ENCODE measurements around the gene CEP104. TPM values are rescaled to one million over a fixed set of nuclear protein-coding genes. Genes with fewer than 3 reads are reported as not detected.

The CEP104 gene
- total and polyA plus RNA-seq, 2 experiments from 2014 or later = 20.5 to 32.2 TPM

DNA sequence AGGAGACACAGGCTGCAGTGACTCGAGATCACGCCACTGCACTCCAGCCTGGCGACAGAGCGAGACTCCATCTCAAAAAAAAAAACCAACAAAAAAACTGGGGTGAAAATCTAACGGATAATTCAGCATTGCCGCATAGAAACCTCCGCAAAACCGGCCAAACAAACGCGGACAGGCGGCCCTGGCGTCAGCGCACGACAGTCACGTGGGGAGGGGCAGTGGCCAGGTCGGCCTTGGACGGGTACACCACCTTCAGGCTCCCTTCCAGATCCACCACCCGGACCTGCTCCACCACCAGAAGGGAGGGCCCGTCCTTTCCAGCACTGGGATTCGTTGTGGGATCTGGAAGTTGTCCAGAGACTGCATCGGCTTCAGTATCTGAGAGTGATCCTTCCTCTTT lies 76.1 kb downstream of the CEP104 start (continued):
- TF ChIP-seq, protein P1, sequence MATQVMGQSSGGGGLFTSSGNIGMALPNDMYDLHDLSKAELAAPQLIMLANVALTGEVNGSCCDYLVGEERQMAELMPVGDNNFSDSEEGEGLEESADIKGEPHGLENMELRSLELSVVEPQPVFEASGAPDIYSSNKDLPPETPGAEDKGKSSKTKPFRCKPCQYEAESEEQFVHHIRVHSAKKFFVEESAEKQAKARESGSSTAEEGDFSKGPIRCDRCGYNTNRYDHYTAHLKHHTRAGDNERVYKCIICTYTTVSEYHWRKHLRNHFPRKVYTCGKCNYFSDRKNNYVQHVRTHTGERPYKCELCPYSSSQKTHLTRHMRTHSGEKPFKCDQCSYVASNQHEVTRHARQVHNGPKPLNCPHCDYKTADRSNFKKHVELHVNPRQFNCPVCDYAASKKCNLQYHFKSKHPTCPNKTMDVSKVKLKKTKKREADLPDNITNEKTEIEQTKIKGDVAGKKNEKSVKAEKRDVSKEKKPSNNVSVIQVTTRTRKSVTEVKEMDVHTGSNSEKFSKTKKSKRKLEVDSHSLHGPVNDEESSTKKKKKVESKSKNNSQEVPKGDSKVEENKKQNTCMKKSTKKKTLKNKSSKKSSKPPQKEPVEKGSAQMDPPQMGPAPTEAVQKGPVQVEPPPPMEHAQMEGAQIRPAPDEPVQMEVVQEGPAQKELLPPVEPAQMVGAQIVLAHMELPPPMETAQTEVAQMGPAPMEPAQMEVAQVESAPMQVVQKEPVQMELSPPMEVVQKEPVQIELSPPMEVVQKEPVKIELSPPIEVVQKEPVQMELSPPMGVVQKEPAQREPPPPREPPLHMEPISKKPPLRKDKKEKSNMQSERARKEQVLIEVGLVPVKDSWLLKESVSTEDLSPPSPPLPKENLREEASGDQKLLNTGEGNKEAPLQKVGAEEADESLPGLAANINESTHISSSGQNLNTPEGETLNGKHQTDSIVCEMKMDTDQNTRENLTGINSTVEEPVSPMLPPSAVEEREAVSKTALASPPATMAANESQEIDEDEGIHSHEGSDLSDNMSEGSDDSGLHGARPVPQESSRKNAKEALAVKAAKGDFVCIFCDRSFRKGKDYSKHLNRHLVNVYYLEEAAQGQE (IDR thresholded peaks at IDR 0.05; ENCODE audit: unreplicated experiment) = no peak
- TF ChIP-seq POLR2AphosphoS5 (IDR thresholded peaks at IDR 0.05; ENCODE audit: low read depth) = no peak
- TF ChIP-seq ZNF331 (CRISPR knock-in tag; IDR thresholded peaks at IDR 0.05; ENCODE audit: low read depth) = no peak
- no peak for TF ChIP-seq STAT1 (IDR thresholded peaks at IDR 0.05; ENCODE audit: unreplicated experiment)
- no peak for TF ChIP-seq EZH2phosphoT487 (IDR thresholded peaks at IDR 0.05; ENCODE audit: unreplicated experiment)
- TF ChIP-seq NANOG (IDR thresholded peaks at IDR 0.05; ENCODE audit: borderline replicate concordance) = no peak
- TF ChIP-seq, protein P2, sequence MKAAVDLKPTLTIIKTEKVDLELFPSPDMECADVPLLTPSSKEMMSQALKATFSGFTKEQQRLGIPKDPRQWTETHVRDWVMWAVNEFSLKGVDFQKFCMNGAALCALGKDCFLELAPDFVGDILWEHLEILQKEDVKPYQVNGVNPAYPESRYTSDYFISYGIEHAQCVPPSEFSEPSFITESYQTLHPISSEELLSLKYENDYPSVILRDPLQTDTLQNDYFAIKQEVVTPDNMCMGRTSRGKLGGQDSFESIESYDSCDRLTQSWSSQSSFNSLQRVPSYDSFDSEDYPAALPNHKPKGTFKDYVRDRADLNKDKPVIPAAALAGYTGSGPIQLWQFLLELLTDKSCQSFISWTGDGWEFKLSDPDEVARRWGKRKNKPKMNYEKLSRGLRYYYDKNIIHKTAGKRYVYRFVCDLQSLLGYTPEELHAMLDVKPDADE (IDR thresholded peaks at IDR 0.05) = no peak
- no peak for TF ChIP-seq JUNB (IDR thresholded peaks at IDR 0.05; ENCODE audit: unreplicated experiment)
- TF ChIP-seq CTCF (conservative IDR thresholded peaks at IDR 0.05; ENCODE audit: low read depth in 2 of 2) = no peak
- TF ChIP-seq ZNF114 (CRISPR knock-in tag; IDR thresholded peaks at IDR 0.05) = no peak

DNA sequence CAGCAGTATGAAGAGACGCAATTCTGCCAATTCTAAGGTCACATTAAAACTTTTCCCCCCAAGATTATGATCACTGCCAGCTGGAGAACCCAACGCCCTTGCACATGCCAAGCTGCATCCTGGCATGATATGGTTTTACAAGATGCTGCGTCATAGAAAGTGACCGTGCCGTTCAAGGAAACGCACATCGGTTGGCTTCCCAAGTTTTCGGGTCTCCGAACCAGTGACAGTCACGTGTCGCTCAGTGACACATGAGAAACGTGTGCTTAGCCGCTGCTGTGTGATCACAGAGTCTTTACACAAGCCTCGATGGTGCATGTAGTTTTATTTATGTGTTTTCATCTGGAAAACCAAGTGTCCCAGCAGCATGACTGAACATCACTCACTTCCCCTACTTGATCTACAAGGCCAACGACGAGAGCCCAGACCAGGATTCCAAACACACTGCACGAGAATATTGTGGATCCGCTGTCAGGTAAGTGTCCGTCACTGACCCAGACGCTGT lies 77.0 kb downstream of the CEP104 start:
- ATAC-seq (no peak), DNase-seq (ENCODE audit: low spot score) (no peak)
- Mint-ChIP-seq H3K27ac (no peak overlapping the region), H3K36me3 (ENCODE audit: low read depth) (peaks cover 57% of the 10 kb centered on the region), H3K9me3 (no peaks in the 10 kb centered on the region; the same call in 2 of the 3 replicates), H3K4me3 (no peak overlapping the region), H3K4me1 (peaks cover 9% of the 10 kb centered on the region), H3K27me3 (ENCODE audit: insufficient read depth, low read depth, poor library complexity) (peaks cover 14% of the 10 kb centered on the region)
- peaks cover 34% of the 10 kb centered on the region for H3K36me3 ChIP-seq (ENCODE audit: insufficient read depth)
- no peak overlapping the region for H2AFZ ChIP-seq
- no peak overlapping the region for H3K27ac ChIP-seq (ENCODE audit: low read depth)
- H3K79me2 ChIP-seq (replicated peaks; ENCODE audit: insufficient read depth) = no peaks in the 10 kb centered on the region
- H3K9me2 ChIP-seq (ENCODE audit: insufficient read depth) = no peaks in the 10 kb centered on the region
- H3K27me3 ChIP-seq (ENCODE audit: insufficient read depth) = no peaks in the 10 kb centered on the region
- no peak overlapping the region for H3K4me3 ChIP-seq
- H4K20me1 ChIP-seq (replicated peaks; ENCODE audit: insufficient read depth) = peaks cover 13% of the 10 kb centered on the region
- H3K4me1 ChIP-seq (ENCODE audit: insufficient read depth) = no peaks in the 10 kb centered on the region; the same call in 1 of the 2 replicates
- no peak overlapping the region for H3K4me2 ChIP-seq
- H3F3A ChIP-seq (replicated peaks; ENCODE audit: low read depth) = peaks cover 11% of the 10 kb centered on the region; the same call in 1 of the 2 replicates
- TF ChIP-seq ZNF462 (CRISPR knock-in tag; IDR thresholded peaks at IDR 0.05) (no peak), NANOG (IDR thresholded peaks at IDR 0.05; ENCODE audit: borderline replicate concordance) (no peak), ZNF331 (CRISPR knock-in tag; IDR thresholded peaks at IDR 0.05; ENCODE audit: low read depth) (no peak), EZH2phosphoT487 (IDR thresholded peaks at IDR 0.05; ENCODE audit: unreplicated experiment) (no peak), EZH2 (IDR thresholded peaks at IDR 0.05; ENCODE audit: low read depth, unreplicated experiment) (no peak), ZNF114 (CRISPR knock-in tag; IDR thresholded peaks at IDR 0.05) (no peak)

Measured in GM23338 (cell line).